Measurements from ENCODE around the gene CD2. TPM values are rescaled to one million over a fixed set of nuclear protein-coding genes. Genes with fewer than 3 reads are reported as not detected.

Gene CD2
- total RNA-seq, 2 experiments from 2014 or later = 227 to 229 TPM

DNA sequence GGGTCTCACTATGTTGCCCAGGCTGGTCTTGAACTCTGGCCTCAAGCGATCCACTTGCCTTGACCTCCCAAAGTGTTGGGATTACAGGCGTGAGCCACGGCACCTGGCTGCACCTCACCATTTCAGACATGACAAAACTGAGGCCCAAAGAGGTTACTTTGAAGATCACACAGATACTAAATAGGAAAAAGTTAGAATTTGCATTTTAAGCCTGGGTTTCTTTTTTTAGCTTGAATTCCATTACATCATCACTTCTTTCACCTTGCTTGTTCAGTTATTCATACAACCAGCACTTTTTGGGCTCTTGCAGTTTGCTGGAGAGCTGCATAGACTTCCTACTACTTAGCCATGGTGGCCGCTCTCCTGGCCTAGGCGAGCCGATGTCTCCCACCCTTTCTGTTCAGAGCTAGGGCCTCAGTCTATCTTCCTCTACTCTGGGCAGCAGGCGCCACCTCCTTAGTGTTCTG lies 16.3 kb upstream of the CD2 start:
- POLR2A ChIA-PET = interaction anchor here (0.9 to 7.9 kb wide), 12 partner anchors 14 to 321 kb away, joined by 3 to 131 read pairs (median 16); partner anchors contain the start of genes CD2 and TTF2
- H3K27ac Mint-ChIP-seq = peak overlapping the region; percentile 97
- peak overlapping the region; percentile 76 for H3K4me3 Mint-ChIP-seq

DNA sequence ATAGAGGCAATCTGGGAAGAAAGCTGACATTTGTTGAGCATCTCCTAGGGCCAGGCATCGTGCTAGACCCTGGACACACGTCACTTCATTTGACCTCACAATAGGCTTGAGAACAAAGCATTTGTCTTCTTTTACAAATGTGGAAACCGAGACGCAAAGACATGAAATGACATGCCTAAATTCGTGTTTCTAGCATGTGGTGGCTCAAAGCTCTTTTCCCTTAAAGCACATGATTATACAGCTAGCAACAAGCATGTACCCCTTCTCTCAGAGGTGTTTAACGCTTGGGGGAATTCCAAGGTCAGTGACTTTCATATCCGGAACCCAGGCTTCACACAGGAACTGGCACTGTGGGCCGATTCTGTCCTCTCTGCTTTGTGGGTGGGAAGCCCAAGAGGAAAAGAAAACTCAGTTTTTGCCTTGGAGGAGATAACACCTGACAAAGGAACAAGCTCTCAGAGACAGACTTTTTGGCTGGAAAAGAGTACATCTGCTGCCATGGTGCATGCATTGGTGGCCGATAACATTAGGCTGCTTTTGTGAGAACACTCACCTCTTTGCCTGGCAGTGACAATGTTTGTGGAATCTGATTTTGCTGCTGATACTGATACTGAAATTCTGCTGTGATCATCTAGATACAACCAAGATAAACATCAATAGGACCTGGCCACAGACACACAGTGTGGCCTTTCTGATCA lies 15.4 kb upstream of the CD2 start:
- H3K36me3 Mint-ChIP-seq = peaks cover 14% of the 10 kb centered on the region
- peak; percentile 62 for ATAC-seq (ENCODE audit: low read depth)
- POLR2A ChIA-PET = interaction anchor here (1.5 to 7.9 kb wide), 10 partner anchors 13 to 320 kb away, joined by 5 to 131 read pairs (median 28); partner anchors contain the start of genes CD2 and TTF2
- no peaks in the 10 kb centered on the region for H3K27me3 Mint-ChIP-seq
- no peak for DNase-seq
- peak overlapping the region; percentile 76 for H3K4me3 Mint-ChIP-seq
- peak overlapping the region; percentile 97 for H3K27ac Mint-ChIP-seq
- peaks cover 6% of the 10 kb centered on the region for H3K9me3 Mint-ChIP-seq
- peaks cover 48% of the 10 kb centered on the region for H3K4me1 Mint-ChIP-seq

More for the DNA sequence above, 16.3 kb upstream of the CD2 start:
- peak; percentile 53 for DNase-seq
- ATAC-seq (ENCODE audit: low read depth) = peak; percentile 43
- Mint-ChIP-seq H3K27me3 (no peaks in the 10 kb centered on the region), H3K36me3 (peaks cover 4% of the 10 kb centered on the region), H3K4me1 (peaks cover 49% of the 10 kb centered on the region), H3K9me3 (peaks cover 2% of the 10 kb centered on the region)

GRCh38 chr1:116739371-116740012 lies 14.7 kb upstream of the CD2 start:
- Mint-ChIP-seq H3K4me3 (peak overlapping the region; percentile 76), H3K4me1 (peaks cover 48% of the 10 kb centered on the region), H3K27me3 (no peaks in the 10 kb centered on the region), H3K27ac (peak overlapping the region; percentile 97), H3K36me3 (peaks cover 18% of the 10 kb centered on the region), H3K9me3 (peaks cover 12% of the 10 kb centered on the region)
- DNase-seq = no peak
- no peak for ATAC-seq (ENCODE audit: low read depth)
- POLR2A ChIA-PET = interaction anchor here (0.7 to 7.9 kb wide), 9 partner anchors 13 to 319 kb away, joined by 3 to 131 read pairs (median 38); partner anchors contain the start of genes CD2 and TTF2

GRCh38 chr1:116740296-116740695 lies 13.9 kb upstream of the CD2 start:
- peaks cover 18% of the 10 kb centered on the region for H3K9me3 Mint-ChIP-seq
- DNase-seq (no peak), ATAC-seq (ENCODE audit: low read depth) (no peak)
- H3K27ac Mint-ChIP-seq = peak overlapping the region; percentile 97
- POLR2A ChIA-PET = interaction anchor here (0.7 to 7.9 kb wide), 5 partner anchors 12 to 318 kb away, joined by 3 to 131 read pairs (median 71); partner anchors contain the start of genes CD2 and TTF2
- H3K4me1 Mint-ChIP-seq = peaks cover 48% of the 10 kb centered on the region
- H3K36me3 Mint-ChIP-seq = peaks cover 26% of the 10 kb centered on the region
- H3K27me3 Mint-ChIP-seq = no peaks in the 10 kb centered on the region
- H3K4me3 Mint-ChIP-seq = peak overlapping the region; percentile 33

GRCh38 chr1:116740746-116741145 lies 13.5 kb upstream of the CD2 start:
- peak overlapping the region; percentile 21 for H3K4me3 Mint-ChIP-seq
- DNase-seq (no peak), ATAC-seq (ENCODE audit: low read depth) (no peak)
- no peaks in the 10 kb centered on the region for H3K27me3 Mint-ChIP-seq
- peak overlapping the region; percentile 97 for H3K27ac Mint-ChIP-seq
- peaks cover 46% of the 10 kb centered on the region for H3K4me1 Mint-ChIP-seq
- peaks cover 30% of the 10 kb centered on the region for H3K36me3 Mint-ChIP-seq
- H3K9me3 Mint-ChIP-seq = peaks cover 21% of the 10 kb centered on the region
- POLR2A ChIA-PET = interaction anchor here (4.4 to 7.9 kb wide), 3 partner anchors 11 to 27 kb away, joined by 71 to 131 read pairs (median 85); partner anchors contain the start of gene CD2

DNA sequence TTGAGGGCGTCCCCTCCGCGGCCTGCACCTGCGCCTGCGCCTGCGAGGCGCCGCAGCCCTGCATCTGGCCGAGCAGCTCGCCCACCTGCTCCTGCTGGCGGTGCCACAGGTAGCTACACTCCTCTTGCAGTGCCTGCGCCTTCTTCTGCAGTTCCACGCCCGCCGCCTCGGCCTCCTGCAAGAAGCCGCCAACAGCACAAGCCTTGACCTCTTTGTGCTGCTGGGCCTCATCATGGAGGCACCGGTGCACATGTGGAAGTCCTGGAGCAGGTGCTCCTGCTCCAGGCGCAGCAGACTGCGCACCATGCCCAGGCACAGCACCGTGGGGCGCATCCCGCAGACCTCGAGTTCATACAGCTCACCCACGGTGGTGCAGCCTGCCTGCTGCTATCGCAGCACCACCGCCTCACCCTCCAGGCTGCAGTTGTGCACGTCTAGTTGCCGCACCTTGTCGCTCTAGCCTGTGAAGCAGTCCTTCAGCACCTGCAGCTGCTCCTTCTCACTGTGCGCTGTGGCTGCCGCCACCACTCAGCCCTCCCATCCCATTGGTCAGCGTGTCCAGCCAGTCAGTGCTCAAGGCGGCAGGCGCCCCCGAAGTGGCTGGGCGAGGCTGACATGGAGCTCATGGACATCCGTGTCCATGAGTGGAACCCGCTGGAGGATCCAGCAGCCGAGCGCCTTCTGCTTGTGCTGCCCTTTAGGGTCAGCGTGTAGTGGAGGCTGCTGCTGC lies 12.2 kb upstream of the CD2 start:
- no peaks in the 10 kb centered on the region for H3K27me3 Mint-ChIP-seq
- POLR2A ChIA-PET = interaction anchor here (0.7 to 7.9 kb wide), 2 partner anchors 10 to 18 kb away, joined by 3 to 131 read pairs; partner anchors contain the start of gene CD2
- no peak for DNase-seq
- H3K4me3 Mint-ChIP-seq = no peak overlapping the region
- ATAC-seq (ENCODE audit: low read depth) = no peak
- H3K9me3 Mint-ChIP-seq = peaks cover 25% of the 10 kb centered on the region
- H3K27ac Mint-ChIP-seq = no peak overlapping the region
- H3K36me3 Mint-ChIP-seq = peaks cover 36% of the 10 kb centered on the region
- H3K4me1 Mint-ChIP-seq = peaks cover 40% of the 10 kb centered on the region

DNA sequence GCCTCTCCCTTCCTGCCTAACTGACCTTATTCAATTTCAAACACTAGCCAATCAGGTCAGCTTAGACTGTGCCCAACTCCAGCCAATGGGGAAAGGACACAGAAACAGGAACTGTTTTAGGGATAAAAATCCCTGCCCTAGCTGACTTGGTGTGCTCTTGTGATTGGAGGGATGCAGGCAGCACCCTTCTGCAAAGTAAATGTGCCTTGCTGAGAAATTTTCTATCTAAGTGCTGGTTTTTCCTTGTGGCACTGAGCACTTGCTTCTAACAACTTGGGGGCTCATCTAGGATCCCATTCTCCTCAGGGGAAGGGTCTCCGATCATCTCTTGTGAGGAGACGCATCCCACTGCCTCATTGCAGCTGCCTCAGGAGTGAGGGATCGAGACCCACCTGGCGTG lies 10.7 kb upstream of the CD2 start:
- H3K9me3 Mint-ChIP-seq = peaks cover 33% of the 10 kb centered on the region
- no peak overlapping the region for H3K4me3 Mint-ChIP-seq
- H3K4me1 Mint-ChIP-seq = peaks cover 25% of the 10 kb centered on the region
- no peak for DNase-seq
- H3K27ac Mint-ChIP-seq = no peak overlapping the region
- POLR2A ChIA-PET = interaction anchor here (7.9 kb wide), 1 partner anchor 9 kb away, joined by 131 read pairs; the partner anchor contains the start of gene CD2
- no peaks in the 10 kb centered on the region for H3K27me3 Mint-ChIP-seq
- peaks cover 49% of the 10 kb centered on the region for H3K36me3 Mint-ChIP-seq
- no peak for ATAC-seq (ENCODE audit: low read depth)

DNA sequence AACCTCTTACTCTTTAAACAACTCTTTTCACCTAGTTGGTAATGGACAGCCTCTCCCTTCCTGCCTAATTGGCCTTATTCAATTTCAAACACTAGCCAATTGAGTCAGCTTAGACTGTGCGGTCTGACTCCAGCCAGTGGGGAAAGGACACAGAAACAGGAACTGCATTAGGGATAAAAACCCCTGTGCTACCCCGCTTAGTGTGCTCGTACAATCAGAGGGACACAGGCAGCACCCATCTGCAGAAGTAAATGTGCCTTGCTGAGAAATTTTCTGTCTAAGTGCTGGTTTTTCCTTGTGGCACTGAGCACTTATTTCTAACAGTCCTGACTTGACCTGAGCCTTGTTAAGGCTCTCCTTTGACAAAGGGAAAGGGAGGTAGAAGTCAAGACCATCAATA lies 6.0 kb upstream of the CD2 start:
- POLR2A ChIA-PET = interaction anchor here (1.3 to 10.3 kb wide), 2 partner anchors 8 to 15 kb away, joined by 3 to 131 read pairs; no protein-coding TSS in a partner anchor
- Mint-ChIP-seq H3K9me3 (peaks cover 36% of the 10 kb centered on the region), H3K4me3 (no peak overlapping the region), H3K27me3 (no peaks in the 10 kb centered on the region), H3K27ac (no peak overlapping the region), H3K36me3 (peaks cover 53% of the 10 kb centered on the region), H3K4me1 (peaks cover 17% of the 10 kb centered on the region)
- DNase-seq = no peak
- no peak for ATAC-seq (ENCODE audit: low read depth)

GRCh38 chr1:116751146-116751545 lies 3.1 kb upstream of the CD2 start:
- DNase-seq = peak; percentile 36
- Mint-ChIP-seq H3K4me3 (peak overlapping the region; percentile 64), H3K27ac (peak overlapping the region; percentile 82), H3K9me3 (peaks cover 16% of the 10 kb centered on the region), H3K36me3 (peaks cover 45% of the 10 kb centered on the region), H3K27me3 (no peaks in the 10 kb centered on the region), H3K4me1 (peaks cover 23% of the 10 kb centered on the region)
- ATAC-seq (ENCODE audit: low read depth) = no peak
- POLR2A ChIA-PET = interaction anchor here (0.8 to 10.3 kb wide), 7 partner anchors 11 to 309 kb away, joined by 3 to 131 read pairs (median 7); partner anchors contain the start of gene TTF2

GRCh38 chr1:116751621-116752020 lies 2.6 kb upstream of the CD2 start:
- peaks cover 45% of the 10 kb centered on the region for H3K36me3 Mint-ChIP-seq
- H3K4me3 Mint-ChIP-seq = peak overlapping the region; percentile 64
- H3K27ac Mint-ChIP-seq = peak overlapping the region; percentile 82

DNA sequence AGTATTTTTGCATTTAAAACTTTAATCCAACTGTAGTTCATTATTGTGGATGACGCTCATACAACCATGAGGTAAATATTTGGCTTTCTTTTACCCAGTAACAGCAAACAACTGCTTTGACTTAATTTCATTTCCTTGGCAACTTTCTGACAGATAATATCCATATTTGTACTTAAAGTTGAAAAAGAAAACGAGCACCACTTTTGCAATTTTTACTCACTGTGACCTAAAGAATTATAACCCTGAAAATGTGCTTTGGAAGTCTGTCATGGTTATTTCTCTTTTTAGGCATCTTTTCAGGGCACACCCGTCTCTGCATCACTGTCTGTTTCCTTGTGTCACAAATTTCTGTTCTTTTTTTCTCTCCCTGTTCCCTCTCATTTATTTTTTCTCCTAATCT lies 918 bp upstream of the CD2 start:
- POLR2A ChIA-PET = interaction anchor here (1.4 to 10.3 kb wide), 5 partner anchors 13 to 306 kb away, joined by 4 to 196 read pairs (median 55); partner anchors contain the start of gene TTF2

More at GRCh38 chr1:116751621-116752020, 2.6 kb upstream of the CD2 start:
- POLR2A ChIA-PET = interaction anchor here (0.8 to 10.3 kb wide), 7 partner anchors 12 to 308 kb away, joined by 3 to 131 read pairs (median 7); partner anchors contain the start of gene TTF2
- H3K27me3 Mint-ChIP-seq = no peaks in the 10 kb centered on the region
- ATAC-seq (ENCODE audit: low read depth) = no peak
- H3K9me3 Mint-ChIP-seq = peaks cover 14% of the 10 kb centered on the region
- H3K4me1 Mint-ChIP-seq = peaks cover 23% of the 10 kb centered on the region
- no peak for DNase-seq

DNA sequence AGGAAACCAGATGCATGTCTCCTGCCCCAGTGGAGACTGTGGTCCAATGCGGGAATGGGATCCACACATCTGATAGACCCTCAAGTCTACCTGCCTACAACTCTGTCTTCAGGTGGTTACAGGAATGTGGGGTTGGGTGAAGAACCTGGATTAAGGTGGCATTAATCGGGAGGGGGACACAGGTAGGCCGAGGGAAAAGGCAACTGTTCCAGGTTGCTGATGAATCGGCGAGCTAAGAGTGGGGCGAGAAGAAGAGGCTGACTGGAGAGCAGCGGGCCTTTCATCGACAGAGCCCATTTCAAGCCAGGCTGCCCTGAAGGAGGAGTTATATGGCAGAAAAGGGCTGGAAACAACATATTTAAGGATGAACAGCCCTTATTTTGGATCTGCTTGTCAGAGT lies 836 bp downstream of the CD2 start:
- no peaks in the 10 kb centered on the region for H3K27me3 Mint-ChIP-seq
- POLR2A ChIA-PET = interaction anchor here (1.1 to 10.3 kb wide), 10 partner anchors 12 to 305 kb away, joined by 3 to 196 read pairs (median 7); partner anchors contain the start of gene TTF2
- peaks cover 31% of the 10 kb centered on the region for H3K4me1 Mint-ChIP-seq
- ATAC-seq (ENCODE audit: low read depth) = no peak
- peaks cover 46% of the 10 kb centered on the region for H3K36me3 Mint-ChIP-seq
- H3K4me3 Mint-ChIP-seq = peak overlapping the region; percentile 98
- H3K9me3 Mint-ChIP-seq = peaks cover 2% of the 10 kb centered on the region
- peak; percentile 47 for DNase-seq
- peak overlapping the region; percentile 97 for H3K27ac Mint-ChIP-seq

More for the DNA sequence above, 918 bp upstream of the CD2 start:
- Mint-ChIP-seq H3K36me3 (peaks cover 43% of the 10 kb centered on the region), H3K27ac (peak overlapping the region; percentile 97), H3K27me3 (no peaks in the 10 kb centered on the region), H3K4me1 (peaks cover 23% of the 10 kb centered on the region), H3K9me3 (peaks cover 7% of the 10 kb centered on the region), H3K4me3 (peak overlapping the region; percentile 98)
- DNase-seq (no peak), ATAC-seq (ENCODE audit: low read depth) (no peak)

Data from activated naive CD8-positive, alpha-beta T cell treated with anti-CD3 and anti-CD28 coated beads, Interleukin-2, amount 10 ng/mL, durations not matched to agents 7 days and 5 days (primary cell).